ENCODE data around the gene PDE2A. TPM values are rescaled to one million over a fixed set of nuclear protein-coding genes. Genes with fewer than 3 reads are reported as not detected.

The PDE2A gene
- polyA plus RNA-seq, 1 donor (not counting 4 experiments of a cell fraction or from before 2014, with no cell fraction given): 0.38 TPM

GRCh38 chr11:72636376-72636775, 37.8 kb downstream of the PDE2A start:
- no peak for TF ChIP-seq CTCF (optimal IDR thresholded peaks at IDR 0.05 in 1 of 3, IDR thresholded peaks at IDR 0.05 in 1 of 3, conservative IDR thresholded peaks at IDR 0.05 in 1 of 3; ENCODE audit: extremely low read depth in 1 of 3, insufficient read depth in 2 of 3, low read length in 3 of 3)
- TF ChIP-seq EZH2 (IDR thresholded peaks at IDR 0.05; ENCODE audit: low read length): no peak
- H3K4me2 ChIP-seq (ENCODE audit: control insufficient read depth, extremely low read depth, insufficient read depth, low read depth, low read length): no peak overlapping the region
- no peak overlapping the region for H2AFZ ChIP-seq (ENCODE audit: control insufficient read depth, low read length)
- H3K27me3 ChIP-seq (ENCODE audit: control insufficient read depth, extremely low read depth, insufficient read depth, low read length): peaks cover 34% of the 10 kb centered on the region
- DNase-seq (ENCODE audit: low read depth, low spot score) (no peak), FAIRE-seq (no peak)
- no peaks in the 10 kb centered on the region for H3K36me3 ChIP-seq (ENCODE audit: control insufficient read depth in 2 of 2, extremely low read depth in 1 of 2, insufficient read depth in 2 of 2, low read length in 2 of 2)
- no peak overlapping the region for H3K4me3 ChIP-seq (ENCODE audit: control insufficient read depth in 2 of 3, extremely low read depth in 1 of 3, insufficient read depth in 2 of 3, low read depth in 1 of 3, low read length in 3 of 3)
- no peaks in the 10 kb centered on the region for H3K79me2 ChIP-seq (ENCODE audit: control insufficient read depth, insufficient read depth, low read length)
- H3K4me1 ChIP-seq (ENCODE audit: control insufficient read depth, extremely low read depth, insufficient read depth, low read length): no peaks in the 10 kb centered on the region
- no peaks in the 10 kb centered on the region for H3K9me3 ChIP-seq (ENCODE audit: control insufficient read depth, low read depth, low read length)
- no peak overlapping the region for H3K27ac ChIP-seq (ENCODE audit: control insufficient read depth, insufficient read depth, low read length)
- H4K20me1 ChIP-seq (ENCODE audit: control insufficient read depth, extremely low read depth, insufficient read depth, low read length): no peaks in the 10 kb centered on the region
- dilution Hi-C loops (cut with MboI; ENCODE audit: extremely low pct_ligation_motif_present, low sequenced_read_pairs): no loop called here
- no peaks in the 10 kb centered on the region for H3K9me1 ChIP-seq (ENCODE audit: control insufficient read depth, extremely low read depth, insufficient read depth, low read length)
- no peak overlapping the region for H3K9ac ChIP-seq (ENCODE audit: control insufficient read depth, extremely low read depth, insufficient read depth, low read length)

- Histone ChIP-seq H3K4me1 (ENCODE audit: control insufficient read depth, extremely low read depth, insufficient read depth, low read length) (no peaks in the 10 kb centered on the region), H3K27ac (ENCODE audit: control insufficient read depth, insufficient read depth, low read length) (no peak overlapping the region), H4K20me1 (ENCODE audit: control insufficient read depth, extremely low read depth, insufficient read depth, low read length) (no peaks in the 10 kb centered on the region), H3K9ac (ENCODE audit: control insufficient read depth, extremely low read depth, insufficient read depth, low read length) (no peak overlapping the region), H3K9me3 (ENCODE audit: control insufficient read depth, low read depth, low read length) (no peaks in the 10 kb centered on the region), H2AFZ (ENCODE audit: control insufficient read depth, low read length) (no peak overlapping the region), H3K4me3 (ENCODE audit: control insufficient read depth in 2 of 3, extremely low read depth in 1 of 3, insufficient read depth in 2 of 3, low read depth in 1 of 3, low read length in 3 of 3) (no peak overlapping the region), H3K27me3 (ENCODE audit: control insufficient read depth, extremely low read depth, insufficient read depth, low read length) (peaks cover 29% of the 10 kb centered on the region), H3K36me3 (ENCODE audit: control insufficient read depth in 2 of 2, extremely low read depth in 1 of 2, insufficient read depth in 2 of 2, low read length in 2 of 2) (no peaks in the 10 kb centered on the region), H3K4me2 (ENCODE audit: control insufficient read depth, extremely low read depth, insufficient read depth, low read depth, low read length) (no peak overlapping the region), H3K79me2 (ENCODE audit: control insufficient read depth, insufficient read depth, low read length) (no peaks in the 10 kb centered on the region), H3K9me1 (ENCODE audit: control insufficient read depth, extremely low read depth, insufficient read depth, low read length) (no peaks in the 10 kb centered on the region)
- DNase-seq (ENCODE audit: low read depth, low spot score) (no peak), FAIRE-seq (no peak)
- TF ChIP-seq CTCF (optimal IDR thresholded peaks at IDR 0.05 in 1 of 3, IDR thresholded peaks at IDR 0.05 in 1 of 3, conservative IDR thresholded peaks at IDR 0.05 in 1 of 3; ENCODE audit: extremely low read depth in 1 of 3, insufficient read depth in 2 of 3, low read length in 3 of 3): no peak
- dilution Hi-C loops (cut with MboI; ENCODE audit: extremely low pct_ligation_motif_present, low sequenced_read_pairs): no loop called here
These were observed 38.3 kb downstream of the PDE2A start for GRCh38 chr11:72635933-72636332.
